ENCODE data around the gene ARNT2. TPM values are rescaled to one million over a fixed set of nuclear protein-coding genes. Genes with fewer than 3 reads are reported as not detected.

Gene ARNT2
- total RNA-seq, 1 donor = 20.7 TPM

DNA sequence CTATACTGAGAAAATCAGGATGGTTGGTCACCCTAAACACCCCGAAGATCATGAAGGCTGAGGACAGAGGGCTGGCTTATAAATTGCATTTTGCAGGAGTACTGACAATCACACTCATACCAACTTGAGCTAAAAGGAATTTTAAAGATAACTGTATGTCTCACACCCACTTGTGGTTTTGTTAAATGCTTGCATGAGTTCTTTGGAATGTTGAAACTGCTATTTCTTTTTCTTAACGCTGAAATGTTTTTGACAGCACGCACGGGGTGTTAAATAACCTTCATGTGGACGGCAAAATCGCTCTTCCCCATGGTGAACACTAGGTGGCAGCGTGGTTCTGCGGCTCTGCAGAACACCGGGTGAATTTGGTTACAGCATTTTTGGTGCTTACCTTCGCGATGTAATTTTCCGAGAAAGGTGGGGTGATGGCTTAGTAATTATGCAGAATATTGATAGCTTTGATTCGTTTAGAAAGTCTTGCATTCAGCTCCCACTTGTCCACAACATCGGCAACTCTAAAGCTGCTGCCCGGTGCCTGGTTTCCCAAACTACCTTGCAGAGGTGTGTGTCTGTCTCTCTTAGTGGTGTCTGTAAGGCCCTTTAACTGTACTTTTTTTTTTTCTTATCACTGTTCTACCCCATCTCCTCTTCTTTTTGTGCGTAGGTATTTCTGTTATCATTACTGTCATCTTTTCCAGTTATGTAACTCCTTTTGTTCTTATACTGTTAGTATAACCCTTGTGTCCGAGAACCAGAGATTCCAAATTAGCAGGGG lies 51.7 kb downstream of the ARNT2 start:
- TF ChIP-seq, protein P1, sequence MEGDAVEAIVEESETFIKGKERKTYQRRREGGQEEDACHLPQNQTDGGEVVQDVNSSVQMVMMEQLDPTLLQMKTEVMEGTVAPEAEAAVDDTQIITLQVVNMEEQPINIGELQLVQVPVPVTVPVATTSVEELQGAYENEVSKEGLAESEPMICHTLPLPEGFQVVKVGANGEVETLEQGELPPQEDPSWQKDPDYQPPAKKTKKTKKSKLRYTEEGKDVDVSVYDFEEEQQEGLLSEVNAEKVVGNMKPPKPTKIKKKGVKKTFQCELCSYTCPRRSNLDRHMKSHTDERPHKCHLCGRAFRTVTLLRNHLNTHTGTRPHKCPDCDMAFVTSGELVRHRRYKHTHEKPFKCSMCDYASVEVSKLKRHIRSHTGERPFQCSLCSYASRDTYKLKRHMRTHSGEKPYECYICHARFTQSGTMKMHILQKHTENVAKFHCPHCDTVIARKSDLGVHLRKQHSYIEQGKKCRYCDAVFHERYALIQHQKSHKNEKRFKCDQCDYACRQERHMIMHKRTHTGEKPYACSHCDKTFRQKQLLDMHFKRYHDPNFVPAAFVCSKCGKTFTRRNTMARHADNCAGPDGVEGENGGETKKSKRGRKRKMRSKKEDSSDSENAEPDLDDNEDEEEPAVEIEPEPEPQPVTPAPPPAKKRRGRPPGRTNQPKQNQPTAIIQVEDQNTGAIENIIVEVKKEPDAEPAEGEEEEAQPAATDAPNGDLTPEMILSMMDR (IDR thresholded peaks at IDR 0.05; ENCODE audit: insufficient read depth, low read depth, low read length) = peak; percentile 93
- H3K4me3 ChIP-seq (ENCODE audit: low read depth, low read length) = no peak overlapping the region
- peak; percentile 92 for DNase-seq (ENCODE audit: low read depth)

DNA sequence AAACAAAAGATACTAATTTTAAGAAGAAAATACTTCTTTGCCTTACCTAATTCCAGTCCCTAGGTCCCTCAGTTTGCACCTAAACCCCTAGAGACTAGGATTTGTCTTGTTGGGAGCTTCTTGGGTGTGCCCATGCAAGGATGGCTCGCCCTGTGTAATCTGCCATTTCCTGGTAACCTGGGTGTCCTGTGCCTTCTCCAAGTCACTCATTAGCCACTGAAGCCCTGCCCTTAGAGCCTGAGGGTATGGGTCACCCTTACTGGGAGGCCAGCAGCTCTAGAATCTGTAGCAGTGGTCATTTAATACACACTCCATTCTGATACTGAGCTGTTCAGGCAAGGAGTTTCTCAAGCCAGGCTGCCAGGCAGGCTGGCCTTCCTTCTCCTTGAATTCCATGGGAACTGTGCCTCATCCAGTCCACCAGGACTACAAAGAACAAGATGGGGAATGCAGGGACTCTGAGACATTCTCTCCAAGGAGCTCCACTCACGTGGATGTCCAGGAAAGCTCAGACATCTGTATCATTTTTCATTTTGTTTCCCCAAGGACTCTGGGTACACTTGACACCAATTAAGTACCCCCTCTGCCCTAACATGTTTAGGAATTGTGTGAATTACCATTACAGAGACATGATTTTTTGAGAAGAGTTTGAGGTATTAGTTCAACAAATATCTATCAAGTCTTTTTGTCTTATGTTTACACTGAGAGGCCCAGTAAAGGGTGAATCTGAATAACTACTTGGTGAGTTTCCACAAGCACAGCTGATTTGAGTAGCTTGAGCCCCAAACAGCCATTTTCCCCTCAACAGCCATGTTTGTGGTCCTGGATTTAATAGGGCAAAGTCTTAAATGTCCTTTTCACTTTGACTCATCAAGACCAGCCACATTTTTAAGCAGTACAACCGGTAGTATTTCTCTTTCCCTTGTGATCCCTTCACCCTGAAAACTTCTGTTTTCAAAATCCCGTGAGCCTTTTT lies 52.6 kb downstream of the ARNT2 start:
- peak; percentile 66 for DNase-seq (ENCODE audit: low read depth)
- TF ChIP-seq, protein P1 (IDR thresholded peaks at IDR 0.05; ENCODE audit: insufficient read depth, low read depth, low read length) = no peak
- H3K4me3 ChIP-seq (ENCODE audit: low read depth, low read length) = no peak overlapping the region

- no peak overlapping the region for H3K4me3 ChIP-seq (ENCODE audit: low read depth, low read length)
- TF ChIP-seq, protein P1 (IDR thresholded peaks at IDR 0.05; ENCODE audit: insufficient read depth, low read depth, low read length) = no peak
Observed at GRCh38 chr15:80457896-80458295, 53.7 kb downstream of the ARNT2 start.

DNA sequence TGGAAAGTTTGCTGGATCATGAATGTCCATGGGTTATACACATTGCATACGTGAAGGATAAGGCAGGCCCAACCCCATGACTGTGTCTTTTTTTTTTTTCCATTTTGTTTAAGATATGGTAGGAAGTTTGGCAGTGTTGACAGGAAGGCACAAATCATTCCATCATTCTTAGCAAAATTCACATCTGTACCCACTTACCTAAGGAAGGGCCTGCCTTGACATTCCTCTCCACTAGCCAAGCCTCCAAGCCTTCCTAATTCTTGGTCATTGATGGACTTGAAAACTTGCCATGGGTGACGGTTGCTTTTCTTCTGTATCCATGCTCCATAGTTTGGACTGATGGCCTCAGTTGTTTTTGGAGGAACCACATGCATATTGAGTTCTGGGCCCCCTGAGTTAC lies 54.4 kb downstream of the ARNT2 start:
- H3K4me3 ChIP-seq (ENCODE audit: low read depth, low read length) = no peak overlapping the region
- no peak for DNase-seq (ENCODE audit: low read depth)
- TF ChIP-seq, protein P1 (IDR thresholded peaks at IDR 0.05; ENCODE audit: insufficient read depth, low read depth, low read length) = no peak

More at GRCh38 chr15:80457896-80458295, 53.7 kb downstream of the ARNT2 start:
- no peak for DNase-seq (ENCODE audit: low read depth)

DNA sequence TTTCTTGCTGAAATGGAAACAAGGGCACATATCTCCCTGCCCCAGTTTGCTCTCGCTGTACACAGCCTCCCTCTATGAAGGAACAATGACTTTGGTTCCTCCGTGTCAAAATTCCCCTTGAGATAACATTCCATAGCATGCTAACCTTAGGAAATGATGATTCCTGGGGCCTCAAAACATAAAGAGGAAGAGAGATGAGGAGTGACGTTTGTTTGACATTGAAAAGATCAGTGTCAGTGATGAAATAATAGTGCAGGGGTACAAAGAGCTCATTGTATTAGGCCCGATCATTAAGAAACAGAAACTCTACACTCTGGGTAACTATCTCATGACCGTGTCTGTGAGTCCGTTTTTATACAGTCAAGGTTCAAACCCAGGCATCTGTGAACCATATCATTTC lies 55.2 kb downstream of the ARNT2 start:
- no peak for DNase-seq (ENCODE audit: low read depth)
- H3K4me3 ChIP-seq (ENCODE audit: low read depth, low read length) = no peak overlapping the region
- TF ChIP-seq, protein P1 (IDR thresholded peaks at IDR 0.05; ENCODE audit: insufficient read depth, low read depth, low read length) = no peak

- TF ChIP-seq, protein P1 (IDR thresholded peaks at IDR 0.05; ENCODE audit: insufficient read depth, low read depth, low read length) = no peak
- DNase-seq (ENCODE audit: low read depth) = no peak
- H3K4me3 ChIP-seq (ENCODE audit: low read depth, low read length) = no peak overlapping the region
Observed at GRCh38 chr15:80459818-80460217, 55.6 kb downstream of the ARNT2 start.
